Ishikawa (cell line): Measurements from ENCODE around the gene HOXC9.

ENCODE experiments used
- CEBPB ChIP-seq: IDR thresholded peaks from 2 replicates; pipeline ENCODE4 v1.6.1; 2012
- EGR1 ChIP-seq: IDR thresholded peaks from 2 replicates; pipeline ENCODE4 v1.6.1; 2012
- EP300 ChIP-seq: IDR thresholded peaks from 2 replicates; pipeline ENCODE4 v1.6.1; 2012; ENCODE audit warnings: borderline replicate concordance
- RAD21 ChIP-seq: IDR thresholded peaks from 2 replicates; pipeline ENCODE4 v1.6.1; 2012; ENCODE audit warnings: low read depth
- TAF1 ChIP-seq: IDR thresholded peaks from 2 replicates; pipeline ENCODE4 v1.6.1; 2012; ENCODE audit warnings: low read depth, mild to moderate bottlenecking
- TEAD4 ChIP-seq: IDR thresholded peaks from 2 replicates; pipeline ENCODE4 v1.6.1; 2012
- YY1 ChIP-seq: IDR thresholded peaks from 2 replicates; pipeline ENCODE4 v1.6.1; 2012; ENCODE audit warnings: low read depth

GRCh38 chr12:53977596-53978445, 22.1 kb upstream of the HOXC9 start:
- TF ChIP-seq TEAD4 (no peak), EP300 (no peak), TAF1 (no peak), RAD21 (no peak), EGR1 (no peak), YY1 (no peak), CEBPB (no peak)
